HepG2 (cell line): ENCODE results near the gene RIPK1. TPM values are rescaled to one million over a fixed set of nuclear protein-coding genes. Genes with fewer than 3 reads are reported as not detected.
A peak's percentile ranks its signal among the peaks of the same experiment; 100 is the strongest.
"Not testable (repeated sequence)": the region's sequence is repeated elsewhere in the genome, so short reads cannot be mapped to it uniquely, and the experiment has no call there.

Experiments
- ATAC-seq: fragments of 200-7000 bp; cut with Tn5 transposase; 3 replicates; pipeline ENCODE4 v1.9.1; 2020; ENCODE audit warnings: mild to moderate bottlenecking, moderate library complexity
- BruUV-seq: library from RNA; stranded (reverse); fragments of 400-500 nt; replicated peaks from 2 replicates; lab custom pipeline; 2021; lab: Mats Ljungman, UMichigan
- CTCF ChIA-PET: fragments of 300-600 bp; formaldehyde crosslinking; extraction: SDS; loops from one replicate; lab custom pipeline; 2021; ENCODE audit warnings: low total read pairs, inconsistent platforms, low intra/inter-chr PET ratio; lab: Yijun Ruan, JAX
- POLR2A ChIA-PET: fragments of 350-600 bp; sonication (Branson Sonifier 250); formaldehyde crosslinking; loops from one replicate; lab custom pipeline; 2020; ENCODE audit warnings: antibody characterized with exemption, inconsistent platforms; lab: Yijun Ruan, JAX
- DNase-seq: peaks from one replicate; pipeline ENCODE4 v3.0.0-alpha.2; 2015; ENCODE audit warnings: low spot score
- FAIRE-seq: peaks from 3 replicates; lab custom pipeline; 2011; peaks lifted over from hg19 to GRCh38; lab: Jason Lieb, UNC
- H2AFZ ChIP-seq: one replicate; pipeline ENCODE4 v1.6.1; 2011; ENCODE audit warnings: low read length, inconsistent platforms
- H3K27ac ChIP-seq: fragments of 300-600 bp; 3 replicates; pipeline ENCODE4 v1.8.0; 2011; ENCODE audit warnings: mixed run types, mild to moderate bottlenecking, mixed read lengths, low read length, inconsistent platforms; ENCODE audit not compliant: insufficient read depth; ENCODE audit errors: extremely low read length
- H3K27me3 ChIP-seq, 2 experiments: fragments of 200-600 bp in 1 of 2; 2 replicates in 1 of 2; 3 replicates in 1 of 2; pipeline versions ENCODE4 v1.6.0 to v1.8.0; 2011; ENCODE audit warnings: low read length in 2 of 2, mild to moderate bottlenecking in 2 of 2, moderate library complexity in 2 of 2, inconsistent platforms in 1 of 2; ENCODE audit not compliant: insufficient read depth in 2 of 2, control insufficient read depth in 1 of 2
- H3K36me3 ChIP-seq, 2 experiments: fragments of 200-600 bp in 1 of 2; replicated peaks in 1 of 2; 2 replicates in 1 of 2; 3 replicates in 1 of 2; pipeline versions ENCODE4 v1.5.1 to v1.8.0; 2011; ENCODE audit warnings: low read length in 2 of 2, inconsistent platforms in 1 of 2; ENCODE audit not compliant: insufficient read depth in 2 of 2, control insufficient read depth in 1 of 2
- H3K4me1 ChIP-seq: 2 replicates; pipeline ENCODE4 v1.5.1; 2012; ENCODE audit warnings: low read length, inconsistent platforms; ENCODE audit not compliant: insufficient read depth
- H3K4me2 ChIP-seq: 2 replicates; pipeline ENCODE4 v1.6.0; 2011; ENCODE audit warnings: low read depth, low read length, inconsistent platforms
- H3K4me3 ChIP-seq, 3 experiments: fragments of 200-600 bp in 1 of 3; sonication (generic), shearing (Covaris generic) in 1 of 3; replicated peaks in 1 of 3; 2 replicates each; pipeline ENCODE4 v1.5.1; 2011 to 2016; ENCODE audit warnings: low read length in 3 of 3, inconsistent platforms in 2 of 3, low read depth in 2 of 3, mild to moderate bottlenecking in 2 of 3, control low read depth in 1 of 3, mixed read lengths in 1 of 3; ENCODE audit not compliant: insufficient read depth in 1 of 3
- H3K79me2 ChIP-seq: one replicate; pipeline ENCODE4 v1.6.1; 2011; ENCODE audit warnings: low read length, inconsistent platforms; ENCODE audit not compliant: insufficient read depth
- H3K9ac ChIP-seq: 2 replicates; pipeline ENCODE4 v1.6.0; 2011; ENCODE audit warnings: mild to moderate bottlenecking, low read depth, low read length, inconsistent platforms; ENCODE audit not compliant: insufficient read depth
- H3K9me3 ChIP-seq: 2 replicates; pipeline ENCODE4 v1.5.1; 2012; ENCODE audit warnings: mild to moderate bottlenecking, low read length
- H4K20me1 ChIP-seq: 2 replicates; pipeline ENCODE4 v1.6.0; 2011; ENCODE audit warnings: inconsistent platforms, mild to moderate bottlenecking, low read length, moderate library complexity; ENCODE audit not compliant: insufficient read depth
- CEBPB ChIP-seq: IDR thresholded peaks from 2 replicates; pipeline ENCODE4 v1.6.1; 2011; ENCODE audit warnings: low read depth, low read length, improper control_type of control experiment, borderline replicate concordance
- SMARCE1 ChIP-seq: fragments of 450-650 bp; IDR thresholded peaks from 2 replicates; pipeline ENCODE4 v1.6.1; 2017; ENCODE audit warnings: borderline replicate concordance
- ZNF510 ChIP-seq: sonication (generic); formaldehyde crosslinking; IDR thresholded peaks from 2 replicates; pipeline ENCODE4 v1.4.0; 2020; ENCODE audit warnings: low read depth, mild to moderate bottlenecking, missing genetic modification reagents
- WGBS: methylation state at CpG from one replicate; pipeline ENCODE4 v1.1.6; 2017; ENCODE audit warnings: low lambda C conversion rate; 5-methylcytosine and 5-hydroxymethylcytosine counted together
- in situ Hi-C: cut with HindIII; loops from 2 replicates; pipeline ENCODE4 v1.10.0; 2017; ENCODE audit warnings: low pct_unique_long_range_greater_than_20kb; ENCODE audit not compliant: extremely low pct_ligation_motif_present
- intact Hi-C: fragments of 100-400 bp; cut with micrococcal nuclease; formaldehyde crosslinking; loops from one replicate; pipeline ENCODE4 v1.10.0; 2022; ENCODE audit not compliant: unreplicated experiment
- polyA plus RNA-seq, 8 experiments: library from polyadenylated mRNA; depleted of rRNA in 3 of 8; stranded (reverse) in 7 of 8; unstranded in 1 of 8; fragments of >200 nt; fragmentation: Illumina TruSeq in 4 of 8; extraction: Trizol in 4 of 8; gene quantifications; 2 replicates each; pipeline versions ENCODE4 v1.2.1 to v1.2.3, GENCODE V29; 2011 to 2016; ENCODE audit warnings: low read depth in 4 of 8, missing spikeins in 1 of 8, mixed read lengths in 1 of 8; ENCODE audit not compliant: insufficient read depth in 1 of 8
- total RNA-seq, 5 experiments: library from RNA; depleted of rRNA; stranded (reverse); fragments of >200 nt; fragmentation: Illumina TruSeq; extraction: Trizol; gene quantifications; 2 replicates each; pipeline ENCODE4 v1.2.3, GENCODE V29; 2016; ENCODE audit warnings: low read depth in 1 of 5
- TF ChIP-seq, protein P1 (sequence below): sonication (generic); formaldehyde crosslinking; IDR thresholded peaks from 2 replicates; pipeline ENCODE4 v1.4.0; 2020; ENCODE audit warnings: missing genetic modification reagents

Gene RIPK1
- total and polyA plus RNA-seq, 2 of the 13 experiments (the other 11 are each of a cell fraction or from before 2014, with no cell fraction given): 9.0 to 10.3 TPM

DNA sequence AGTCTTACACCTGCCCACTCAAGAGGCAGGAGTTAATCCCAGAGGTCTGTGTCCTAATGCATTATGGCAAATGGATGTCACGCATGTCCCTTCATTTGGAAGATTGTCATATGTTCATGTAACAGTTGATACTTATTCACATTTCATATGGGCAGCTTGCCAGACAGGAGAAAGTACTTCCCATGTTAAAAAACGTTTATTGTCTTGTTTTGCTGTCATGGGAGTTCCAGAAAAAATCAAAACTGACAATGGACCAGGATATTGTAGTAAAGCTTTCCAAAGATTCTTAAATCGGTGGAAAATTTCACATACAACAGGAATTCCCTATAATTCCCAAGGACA, 13.2 kb upstream of the RIPK1 start:
- H4K20me1 ChIP-seq, in situ Hi-C loops, H3K9me3 ChIP-seq, DNase-seq, H3K27ac ChIP-seq, H3K79me2 ChIP-seq, H3K36me3 ChIP-seq, ATAC-seq, H2AFZ ChIP-seq, FAIRE-seq, POLR2A ChIA-PET, BruUV-seq, H3K9ac ChIP-seq: not testable (repeated sequence)
- CTCF ChIA-PET: interaction anchor here (1.0 to 2.4 kb wide), 3 partner anchors 56 to 102 kb away, joined by 3 to 22 read pairs (median 8); no protein-coding TSS in a partner anchor
- intact Hi-C loops: loop anchor here (5.0 to 10.0 kb wide), 3 partner anchors 103 to 1460 kb away; no protein-coding TSS in a partner anchor
- WGBS: 22% methylated on average over 3 of the region's 3 CpGs
- peak overlapping the region; percentile 88 for H3K4me2 ChIP-seq
- H3K27me3 ChIP-seq: peaks cover 0 to 15% of the 10 kb centered on the region in 2 experiments; a peak in 1 of 5 replicates
- H3K4me3 ChIP-seq: peak overlapping the region in 1 of 3 experiments; percentile 54; a peak in 1 of 6 replicates
- H3K4me1 ChIP-seq: peaks cover 46% of the 10 kb centered on the region

DNA sequence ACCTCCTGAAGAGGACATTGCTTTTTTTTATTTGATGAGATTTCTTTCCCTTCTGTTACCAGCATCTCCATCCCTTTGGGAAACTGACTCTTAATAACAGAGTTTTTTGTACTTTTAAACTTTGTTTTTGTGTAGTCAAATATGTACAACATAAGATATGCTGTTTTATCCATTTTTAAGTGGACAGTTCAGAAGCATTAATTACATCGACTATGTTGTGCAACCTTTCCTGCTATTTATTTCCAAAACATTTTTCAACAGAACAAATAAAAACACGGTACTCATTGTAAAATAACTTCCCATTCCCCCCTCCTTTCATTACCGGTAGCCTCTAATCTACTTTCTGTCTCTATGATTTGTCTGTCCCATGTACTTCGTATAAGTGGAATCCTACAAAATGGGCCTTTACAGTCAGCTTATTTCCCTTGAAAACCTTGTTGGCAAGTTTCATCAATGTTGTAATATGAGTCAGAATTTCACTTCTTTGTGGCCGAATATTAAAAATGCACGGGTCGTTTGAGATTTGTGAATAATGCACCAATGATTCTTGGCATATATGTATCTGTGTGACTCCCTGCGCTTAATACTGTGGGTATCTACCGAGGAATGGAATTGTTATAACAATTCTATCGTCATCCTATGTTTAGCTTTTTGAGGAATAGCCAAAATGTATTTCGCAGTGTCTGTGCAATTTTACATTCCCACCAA, 11.1 kb upstream of the RIPK1 start:
- H3K27ac ChIP-seq: no peak overlapping the region
- H3K9ac ChIP-seq: no peak overlapping the region
- H3K4me2 ChIP-seq: no peak overlapping the region; the same call in 1 of the 2 replicates
- no TSS peak for BruUV-seq
- peak; percentile 63; the same call in 1 of the 2 replicates for TF ChIP-seq ZNF510 (CRISPR knock-in tag)
- TF ChIP-seq, protein P1, sequence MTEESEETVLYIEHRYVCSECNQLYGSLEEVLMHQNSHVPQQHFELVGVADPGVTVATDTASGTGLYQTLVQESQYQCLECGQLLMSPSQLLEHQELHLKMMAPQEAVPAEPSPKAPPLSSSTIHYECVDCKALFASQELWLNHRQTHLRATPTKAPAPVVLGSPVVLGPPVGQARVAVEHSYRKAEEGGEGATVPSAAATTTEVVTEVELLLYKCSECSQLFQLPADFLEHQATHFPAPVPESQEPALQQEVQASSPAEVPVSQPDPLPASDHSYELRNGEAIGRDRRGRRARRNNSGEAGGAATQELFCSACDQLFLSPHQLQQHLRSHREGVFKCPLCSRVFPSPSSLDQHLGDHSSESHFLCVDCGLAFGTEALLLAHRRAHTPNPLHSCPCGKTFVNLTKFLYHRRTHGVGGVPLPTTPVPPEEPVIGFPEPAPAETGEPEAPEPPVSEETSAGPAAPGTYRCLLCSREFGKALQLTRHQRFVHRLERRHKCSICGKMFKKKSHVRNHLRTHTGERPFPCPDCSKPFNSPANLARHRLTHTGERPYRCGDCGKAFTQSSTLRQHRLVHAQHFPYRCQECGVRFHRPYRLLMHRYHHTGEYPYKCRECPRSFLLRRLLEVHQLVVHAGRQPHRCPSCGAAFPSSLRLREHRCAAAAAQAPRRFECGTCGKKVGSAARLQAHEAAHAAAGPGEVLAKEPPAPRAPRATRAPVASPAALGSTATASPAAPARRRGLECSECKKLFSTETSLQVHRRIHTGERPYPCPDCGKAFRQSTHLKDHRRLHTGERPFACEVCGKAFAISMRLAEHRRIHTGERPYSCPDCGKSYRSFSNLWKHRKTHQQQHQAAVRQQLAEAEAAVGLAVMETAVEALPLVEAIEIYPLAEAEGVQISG (CRISPR knock-in tag): no peak
- no peak for TF ChIP-seq SMARCE1
- peak; percentile 54; the same call in 1 of the 2 replicates for TF ChIP-seq CEBPB
- no peak overlapping the region for H2AFZ ChIP-seq
- H4K20me1 ChIP-seq: no peaks in the 10 kb centered on the region
- ATAC-seq (no peak), DNase-seq (no peak), FAIRE-seq (no peak)
- peaks cover 44% of the 10 kb centered on the region for H3K4me1 ChIP-seq
- 26% methylated on average over 11 of the region's 11 CpGs for WGBS
- no peaks in the 10 kb centered on the region for H3K9me3 ChIP-seq
- in situ Hi-C loops: no loop called here
- H3K36me3 ChIP-seq: no peaks in the 10 kb centered on the region
- H3K27me3 ChIP-seq: peaks cover 0 to 12% of the 10 kb centered on the region in 2 experiments; a peak in 3 of 5 replicates
- intact Hi-C loops: loop anchor here (5.0 to 10.0 kb wide), 3 partner anchors 105 to 1462 kb away; no protein-coding TSS in a partner anchor
- POLR2A ChIA-PET: no interaction called here
- CTCF ChIA-PET: interaction anchor here (1.9 to 2.4 kb wide), 2 partner anchors 60 to 104 kb away, joined by 8 to 22 read pairs; no protein-coding TSS in a partner anchor
- no peak overlapping the region for H3K4me3 ChIP-seq
- no peaks in the 10 kb centered on the region for H3K79me2 ChIP-seq
